Right lung (tissue), 5 donors: ENCODE measurements around the gene DIP2C. TPM values are rescaled to one million over a fixed set of nuclear protein-coding genes. Genes with fewer than 3 reads are reported as not detected.
"Not testable (repeated sequence)": the region's sequence is repeated elsewhere in the genome, so short reads cannot be mapped to it uniquely, and the experiment has no call there.

Experiments used
- DNase-seq, 2 donors: peaks; one replicate each; pipeline ENCODE4 v3.0.0-alpha.2; 2013
- polyA plus RNA-seq, 5 donors: library from polyadenylated mRNA; unstranded; fragments of 120-200 nt; gene quantifications; one replicate each; pipeline versions ENCODE4 v1.2.1 to v1.2.3, GENCODE V29; 2013; ENCODE audit warnings: inconsistent platforms in 1 of 5, low replicate concordance in 1 of 5; ENCODE audit not compliant: insufficient read length in 5 of 5, insufficient read depth in 1 of 5

Gene DIP2C
- polyA plus RNA-seq, 5 donors = 15.8 to 20.3 (median 17.9) TPM

DNA sequence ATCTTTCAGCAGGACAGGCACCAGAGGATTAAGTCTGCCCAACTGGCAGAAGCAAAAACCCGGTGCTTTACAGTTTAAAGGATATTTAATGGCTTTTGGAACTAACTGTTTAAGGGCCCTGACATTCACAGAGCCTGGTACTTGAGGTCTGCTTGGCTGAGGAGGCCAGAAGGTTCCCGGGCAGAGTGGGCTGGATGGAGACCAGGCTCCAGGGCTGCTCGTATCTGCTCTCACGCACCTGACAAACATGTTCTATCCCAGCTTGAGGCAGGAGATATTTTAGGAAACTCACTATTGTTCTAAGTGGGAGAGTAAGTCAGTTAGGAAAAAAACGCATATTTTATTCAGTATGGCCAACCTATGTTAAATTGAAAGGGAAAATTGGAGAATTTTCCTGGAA lies 410.8 kb downstream of the DIP2C start:
- DNase-seq = no peak

DNA sequence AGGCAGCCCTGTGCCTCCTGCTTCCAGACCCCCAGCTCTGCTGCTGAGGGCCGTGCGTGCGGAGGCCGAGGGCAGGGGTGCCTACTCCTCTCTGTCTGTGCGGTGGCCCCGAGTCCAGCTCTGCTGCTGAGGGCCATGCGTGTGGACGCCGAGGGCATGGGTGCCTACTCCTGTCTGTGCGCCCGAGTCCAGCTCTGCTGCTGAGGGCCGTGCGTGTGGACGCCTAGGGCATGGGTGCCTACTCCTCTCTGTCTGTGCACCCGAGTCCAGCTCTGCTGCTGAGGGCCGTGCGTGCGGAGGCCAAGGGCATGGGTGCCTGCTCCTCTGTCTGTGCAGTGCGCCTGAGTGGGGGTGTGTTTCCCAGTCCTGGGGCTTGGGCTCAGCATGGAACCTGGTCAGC lies 411.5 kb downstream of the DIP2C start:
- no peak for DNase-seq

DNA sequence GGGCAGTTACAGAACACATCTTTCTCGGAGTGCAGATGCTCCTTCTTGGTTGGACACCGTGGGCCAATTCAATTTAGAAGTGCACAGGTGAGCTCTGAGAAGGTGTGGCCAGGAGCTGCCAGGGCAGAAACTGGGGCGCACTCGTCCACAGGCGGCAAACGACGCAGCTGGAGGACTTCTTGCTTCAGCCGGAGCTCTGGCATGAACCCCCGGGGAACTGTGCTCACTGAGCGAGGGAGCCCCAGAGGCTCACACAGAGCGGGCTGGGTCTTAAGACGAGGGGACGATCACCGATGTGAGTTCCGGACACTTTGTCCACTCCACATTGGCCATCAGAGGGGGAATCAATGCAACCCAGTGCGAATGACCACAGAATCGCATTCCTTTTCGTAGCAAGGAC lies 413.8 kb downstream of the DIP2C start:
- DNase-seq = no peak

DNA sequence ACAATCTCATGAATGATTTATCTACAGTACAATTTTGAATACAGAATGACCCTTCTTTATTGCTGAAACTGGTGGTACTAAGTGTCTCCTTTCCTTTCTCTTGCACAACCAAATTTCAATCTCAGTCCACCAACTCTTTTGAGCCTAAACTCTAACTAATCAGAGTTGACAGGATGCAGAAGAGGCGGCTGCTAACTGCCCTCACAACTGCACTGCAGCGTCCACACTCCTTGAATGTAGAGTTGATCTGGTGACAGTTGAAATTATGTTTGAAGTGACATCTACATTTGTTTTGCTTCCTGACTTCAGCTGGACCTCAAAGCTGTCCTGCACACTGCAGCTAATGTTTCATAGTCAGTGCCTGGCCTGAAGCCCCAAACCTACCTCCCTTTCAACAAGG lies 414.6 kb downstream of the DIP2C start:
- DNase-seq = no peak

DNA sequence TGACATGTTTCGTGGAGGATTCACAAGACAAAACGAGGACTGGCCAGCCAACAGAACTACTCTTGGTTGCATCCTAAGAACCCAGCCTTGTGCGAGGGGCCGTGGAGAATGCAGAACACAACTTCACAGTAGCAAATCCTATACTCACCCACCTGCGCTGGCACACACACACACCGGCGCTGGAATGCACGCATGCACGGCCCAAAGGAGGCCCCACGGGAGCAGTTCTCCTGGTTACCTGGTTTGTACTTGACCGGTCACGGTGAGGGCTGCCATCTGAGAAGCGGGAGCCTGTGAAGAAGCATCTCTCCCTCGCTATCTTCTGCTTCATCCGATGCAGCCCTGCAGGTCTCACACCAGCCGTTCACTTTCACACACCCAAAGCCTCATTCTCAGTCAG lies 416.4 kb downstream of the DIP2C start:
- no peak for DNase-seq

DNA sequence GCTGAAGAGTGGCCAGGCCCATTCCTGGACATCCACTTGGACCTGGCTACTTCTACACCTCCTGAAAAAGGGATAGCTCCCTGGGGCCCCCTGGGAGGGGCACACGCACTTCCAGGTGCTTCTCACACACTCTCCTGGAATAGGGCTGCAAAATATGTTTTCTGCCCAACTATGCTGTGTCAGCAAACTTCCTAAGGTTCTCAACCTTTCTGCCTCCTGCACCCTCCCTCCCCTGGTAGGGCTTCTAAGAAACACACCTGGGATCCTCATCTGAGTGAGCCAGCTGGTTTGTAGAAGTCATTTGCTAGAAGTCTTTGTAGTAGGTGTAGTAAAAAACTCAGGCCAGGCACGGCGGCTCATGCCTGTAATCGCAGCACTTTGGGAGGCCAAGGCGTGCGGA lies 417.7 kb downstream of the DIP2C start:
- DNase-seq = no peak

DNA sequence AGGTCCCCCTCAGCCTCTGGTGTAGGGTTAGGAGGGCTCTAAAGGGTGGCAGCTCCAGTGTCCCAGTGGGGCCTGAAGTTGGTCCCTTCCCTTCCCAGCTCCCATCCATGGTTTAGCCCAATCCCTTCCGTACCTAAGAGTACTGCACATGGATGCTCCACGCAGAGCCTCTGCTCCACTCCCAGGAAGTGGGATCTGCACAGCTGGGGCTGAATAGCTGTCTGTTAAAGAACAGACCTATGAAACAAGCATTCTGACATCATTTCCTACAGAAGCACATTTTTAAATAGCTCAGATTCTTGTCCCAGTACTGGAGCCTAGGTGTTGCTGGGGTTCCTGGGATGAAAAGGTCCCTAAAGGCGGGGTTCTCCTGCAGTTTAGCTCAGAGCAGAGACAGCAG lies 418.3 kb downstream of the DIP2C start:
- DNase-seq = no peak

DNA sequence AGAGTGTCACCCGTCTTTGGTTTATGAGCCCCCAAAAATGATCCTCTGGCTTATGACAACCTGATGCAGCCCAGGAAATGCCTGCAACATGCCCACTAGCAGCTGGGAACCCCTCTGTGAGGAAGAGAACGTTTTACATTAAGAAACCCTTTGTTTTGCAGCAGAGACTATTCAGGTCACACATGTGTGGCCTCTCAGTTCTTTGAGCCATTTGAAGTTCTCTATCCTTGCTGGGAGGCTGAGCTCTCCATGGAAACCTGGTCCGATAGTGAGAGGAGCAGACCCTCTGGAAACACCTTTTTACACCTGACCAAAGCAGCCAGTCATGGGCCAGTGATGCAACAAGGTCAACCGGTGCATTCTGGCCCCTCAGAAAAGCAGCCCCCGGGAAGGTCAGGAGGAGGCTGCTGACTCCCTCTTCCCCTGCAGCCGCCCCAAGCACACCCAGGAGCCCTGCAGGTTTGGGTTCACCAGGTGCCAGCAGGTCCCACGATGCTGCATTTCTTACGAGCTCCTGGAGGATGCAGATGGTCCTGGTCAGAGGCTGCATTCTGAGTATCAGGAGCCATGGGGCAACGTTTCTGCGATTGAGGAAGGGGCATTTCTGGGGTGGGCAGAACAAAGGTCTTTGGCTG lies 419.9 kb downstream of the DIP2C start:
- no peak for DNase-seq

DNA sequence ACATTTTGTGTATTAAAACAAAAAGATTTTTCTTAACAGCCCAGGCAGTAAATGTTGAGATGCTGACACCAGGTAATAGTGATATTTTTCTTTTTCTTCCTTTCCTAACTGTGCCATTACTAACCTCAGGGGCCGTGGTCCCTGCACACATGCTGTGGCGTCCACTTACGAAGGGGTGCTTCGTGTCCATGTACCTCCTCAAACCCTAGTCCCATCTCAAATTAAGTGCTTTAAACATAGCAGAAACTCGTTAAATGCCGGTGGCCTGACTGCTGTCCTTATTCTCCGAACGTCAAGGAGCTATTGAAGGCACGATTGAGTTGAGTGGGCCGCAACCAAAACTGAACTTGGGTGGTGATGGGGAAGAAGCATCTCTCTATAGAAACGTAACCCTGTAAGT lies 421.8 kb downstream of the DIP2C start:
- DNase-seq = no peak

DNA sequence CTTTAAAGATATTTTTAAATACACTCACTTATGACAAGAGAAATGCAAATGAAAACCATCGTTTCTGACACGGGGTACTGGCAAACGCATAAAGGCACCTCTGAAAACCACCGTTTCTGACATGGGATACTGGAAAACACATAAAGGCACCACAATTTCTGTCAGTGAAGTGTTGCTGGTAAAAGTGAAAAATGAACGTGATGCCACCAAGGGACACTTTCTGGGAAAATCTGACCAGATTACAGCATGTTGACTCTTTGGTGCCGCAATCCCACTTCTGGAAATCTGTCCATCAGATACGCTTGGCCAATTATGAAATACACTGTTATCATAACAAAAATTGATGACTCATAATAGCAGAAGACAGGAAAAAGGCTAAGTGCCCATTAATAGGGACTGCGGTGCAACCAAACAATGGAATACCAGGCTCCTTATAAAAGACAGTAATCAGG lies 422.5 kb downstream of the DIP2C start:
- DNase-seq = no peak

DNA sequence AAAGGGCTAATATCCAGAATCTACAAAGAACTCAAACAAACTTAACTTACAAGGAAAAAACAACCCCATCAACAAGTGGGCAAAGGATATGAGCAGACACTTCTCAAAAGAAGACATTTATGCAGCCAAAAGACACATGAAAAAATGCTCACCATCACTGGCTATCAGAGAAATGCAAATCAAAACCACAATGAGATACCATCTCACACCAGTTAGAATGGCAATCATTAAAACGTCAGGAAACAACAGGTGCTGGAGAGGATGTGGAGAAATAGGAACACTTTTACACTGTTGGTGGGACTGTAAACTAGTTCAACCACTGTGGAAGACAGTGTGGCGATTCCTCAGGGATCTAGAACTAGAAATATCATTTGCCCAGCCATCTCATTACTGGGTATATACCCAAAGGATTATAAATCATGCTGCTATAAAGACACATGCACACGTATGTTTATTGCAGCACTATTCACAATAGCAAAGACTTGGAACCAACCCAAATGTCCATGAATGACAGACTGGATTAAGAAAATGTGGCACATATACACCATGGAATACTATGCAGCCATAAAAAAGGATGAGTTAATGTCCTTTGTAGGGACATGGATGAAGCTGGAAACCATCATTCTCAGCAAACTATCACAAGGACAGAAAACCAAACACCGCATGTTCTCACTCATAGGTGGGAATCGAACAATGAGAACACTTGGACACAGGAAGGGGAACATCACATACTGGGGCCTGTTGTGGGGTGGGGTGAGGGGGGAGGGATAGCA lies 423.5 kb downstream of the DIP2C start:
- DNase-seq = not testable (repeated sequence)

DNA sequence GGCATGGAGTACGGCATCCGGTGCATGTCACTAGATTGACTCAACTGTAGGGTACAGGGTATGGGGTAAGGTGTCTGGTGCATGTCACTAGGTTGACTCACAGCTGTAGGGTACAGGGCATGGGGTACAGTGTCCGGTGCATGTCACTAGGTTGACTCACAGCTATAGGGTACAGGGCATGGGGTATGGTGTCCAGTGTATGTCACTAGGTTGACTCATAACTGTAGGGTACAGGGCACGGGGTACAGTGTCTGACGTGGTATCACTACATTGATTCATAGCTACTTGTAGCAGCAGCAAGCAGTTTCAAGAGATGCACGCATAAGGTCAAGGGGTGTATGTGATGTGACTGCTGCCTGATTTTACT lies 424.4 kb downstream of the DIP2C start:
- DNase-seq = not testable (repeated sequence)

DNA sequence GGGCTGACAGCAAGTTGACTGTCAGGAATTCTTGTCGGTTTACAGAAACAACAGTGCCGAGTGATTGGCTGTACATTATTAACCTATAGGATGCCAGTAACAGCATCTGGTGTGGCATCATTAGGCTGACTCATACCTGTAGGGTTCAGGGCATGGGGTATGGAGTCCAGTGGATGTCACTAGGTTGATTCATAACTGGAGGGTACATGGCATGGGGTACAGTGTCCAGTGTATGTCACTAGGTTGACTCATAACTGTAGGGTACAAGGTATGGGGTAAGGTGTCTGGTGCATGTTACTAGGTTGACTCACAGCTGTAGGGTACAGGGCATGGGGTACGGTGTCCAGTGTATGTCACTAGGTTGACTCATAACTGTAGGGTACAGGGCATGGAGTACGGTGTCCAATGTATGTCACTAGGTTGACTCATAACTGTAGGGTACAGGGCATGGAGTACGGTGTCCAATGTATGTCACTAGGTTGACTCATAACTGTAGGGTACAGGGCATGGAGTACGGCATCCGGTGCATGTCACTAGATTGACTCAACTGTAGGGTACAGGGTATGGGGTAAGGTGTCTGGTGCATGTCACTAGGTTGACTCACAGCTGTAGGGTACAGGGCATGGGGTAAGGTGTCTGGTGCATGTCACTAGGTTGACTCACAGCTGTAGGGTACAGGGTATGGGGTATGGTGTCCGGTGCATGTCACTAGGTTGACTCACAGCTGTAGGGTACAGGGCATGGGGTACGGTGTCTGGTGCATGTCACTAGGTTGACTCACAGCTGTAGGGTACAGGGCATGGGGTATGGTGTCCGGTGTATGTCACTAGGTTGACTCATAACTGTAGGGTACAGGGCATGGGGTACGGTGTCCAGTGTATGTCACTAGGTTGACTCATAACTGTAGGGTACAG lies 425.1 kb downstream of the DIP2C start:
- not testable (repeated sequence) for DNase-seq

DNA sequence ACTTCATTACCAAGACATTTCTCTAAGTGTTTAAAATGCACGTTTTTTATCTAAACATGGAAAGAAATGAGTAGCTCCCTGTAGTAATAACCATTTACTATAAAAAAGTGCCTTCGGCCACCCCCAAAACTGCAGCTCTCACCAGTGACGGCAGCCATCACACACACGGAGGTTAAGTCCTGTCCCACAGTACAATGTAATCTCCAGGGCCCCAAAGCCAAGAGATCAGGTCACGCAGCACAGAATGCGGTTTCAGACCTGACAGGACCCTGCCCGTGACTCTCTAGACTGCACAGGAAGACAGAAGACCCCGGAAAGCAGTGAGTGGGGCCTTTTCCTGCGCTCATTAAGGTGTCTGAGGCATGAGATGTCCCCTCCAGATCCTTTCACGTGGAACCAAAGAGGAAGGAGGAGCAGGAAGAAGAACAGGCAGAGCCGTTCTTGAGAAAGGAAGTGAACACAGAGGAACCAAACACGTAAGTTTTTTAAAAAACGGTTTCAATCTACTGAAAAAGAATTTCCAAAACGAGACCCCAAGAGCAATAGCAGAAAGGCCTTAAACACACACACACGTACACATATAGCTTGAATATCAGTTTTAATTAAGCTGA lies 428.5 kb downstream of the DIP2C start:
- DNase-seq = no peak

DNA sequence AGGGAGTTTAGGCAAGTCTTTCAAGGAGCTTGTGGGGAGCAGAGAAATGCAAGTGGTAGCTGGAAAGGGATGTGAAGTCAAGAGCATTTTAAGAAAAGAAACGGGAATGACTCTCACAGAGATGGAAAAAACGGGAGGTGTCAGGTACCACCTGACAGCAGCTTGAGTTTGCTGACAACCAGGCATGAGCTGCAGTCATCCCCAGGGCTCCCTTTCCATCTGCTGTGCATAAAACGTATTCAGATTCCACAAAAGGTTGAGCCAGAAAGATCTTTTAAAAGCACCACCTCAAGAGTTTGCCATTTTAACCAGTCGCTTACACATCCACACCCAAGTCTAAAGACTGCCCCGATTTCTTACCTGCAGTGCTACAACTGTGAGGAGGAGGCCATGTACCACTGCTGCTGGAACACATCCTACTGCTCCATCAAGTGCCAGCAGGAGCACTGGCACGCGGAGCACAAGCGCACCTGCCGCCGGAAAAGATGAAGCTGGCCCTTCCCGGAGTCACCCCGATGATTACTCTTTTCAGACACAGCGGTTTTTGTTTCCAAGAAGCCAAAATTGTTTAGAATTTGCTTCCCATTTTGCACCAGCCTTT lies 437.4 kb downstream of the DIP2C start:
- no peak for DNase-seq

DNA sequence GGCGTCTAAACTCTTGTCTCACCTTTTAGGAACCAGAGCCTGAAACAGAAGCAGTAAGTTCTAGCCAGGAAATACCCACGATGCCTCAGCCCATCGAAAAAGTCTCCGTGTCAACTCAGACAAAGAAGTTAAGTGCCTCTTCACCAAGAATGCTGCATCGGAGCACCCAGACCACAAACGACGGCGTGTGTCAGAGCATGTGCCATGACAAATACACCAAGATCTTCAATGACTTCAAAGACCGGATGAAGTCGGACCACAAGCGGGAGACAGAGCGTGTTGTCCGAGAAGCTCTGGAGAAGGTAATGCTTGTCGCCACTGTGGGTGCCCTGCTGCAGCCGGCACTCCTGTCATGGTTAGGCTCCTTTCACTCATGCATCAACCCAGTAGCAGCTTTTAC lies 441.2 kb downstream of the DIP2C start:
- no peak for DNase-seq

DNA sequence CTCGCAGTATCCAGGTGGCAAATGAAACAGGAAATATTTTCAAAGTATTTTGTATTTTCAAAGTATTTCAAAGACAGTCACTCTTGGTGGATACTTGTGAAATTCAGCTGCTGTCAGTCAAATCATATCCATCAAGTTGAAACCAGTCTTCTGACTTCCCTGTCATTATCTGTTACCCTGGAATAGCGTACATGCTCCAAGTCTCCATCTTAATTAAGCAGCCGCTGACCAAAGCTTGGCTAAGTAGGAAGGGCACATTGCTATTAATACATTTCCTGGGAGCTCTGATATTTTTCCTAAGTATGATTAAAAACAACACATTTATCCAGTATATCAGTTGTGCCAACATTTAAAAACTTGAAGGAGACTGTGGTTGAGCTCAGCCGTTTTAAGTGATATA lies 442.0 kb downstream of the DIP2C start:
- no peak for DNase-seq

DNA sequence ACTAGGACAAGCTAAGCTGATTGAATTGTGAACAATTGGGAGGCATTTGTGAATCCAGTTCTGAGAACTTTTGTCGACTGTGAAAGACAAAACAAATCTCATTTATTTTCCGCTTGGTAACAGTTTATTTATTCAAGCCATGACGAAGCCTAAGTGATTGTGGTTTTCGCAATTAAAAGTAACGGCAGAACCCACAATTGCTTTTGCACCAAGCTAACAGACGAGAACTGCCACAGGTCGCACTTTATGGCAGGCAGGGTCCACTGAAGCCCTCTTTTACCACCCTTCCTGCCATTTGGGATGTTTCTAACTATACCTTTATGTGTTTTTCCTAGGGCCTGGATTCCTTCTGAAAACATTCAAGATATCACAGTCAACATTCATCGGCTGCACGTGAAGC lies 443.0 kb downstream of the DIP2C start:
- no peak for DNase-seq

DNA sequence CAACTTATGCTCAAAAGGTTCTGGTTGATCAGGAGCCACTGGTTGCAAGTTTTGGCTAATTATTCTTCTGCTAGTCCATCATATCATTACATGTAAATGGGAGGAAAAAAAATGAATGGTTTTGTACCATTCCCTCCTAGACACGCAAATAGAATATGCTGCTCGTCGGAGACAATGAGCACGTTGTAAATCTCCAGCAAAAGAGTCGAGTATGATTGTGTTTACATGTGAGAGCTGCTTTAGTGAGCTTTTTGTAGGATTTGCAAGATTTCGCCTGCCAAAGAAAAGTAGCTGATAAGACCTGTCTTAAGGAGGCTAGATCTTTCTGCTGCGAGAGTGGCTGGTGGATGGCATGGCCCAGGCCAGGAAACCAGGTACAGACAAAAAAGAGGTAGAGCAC lies 445.2 kb downstream of the DIP2C start:
- no peak for DNase-seq

DNA sequence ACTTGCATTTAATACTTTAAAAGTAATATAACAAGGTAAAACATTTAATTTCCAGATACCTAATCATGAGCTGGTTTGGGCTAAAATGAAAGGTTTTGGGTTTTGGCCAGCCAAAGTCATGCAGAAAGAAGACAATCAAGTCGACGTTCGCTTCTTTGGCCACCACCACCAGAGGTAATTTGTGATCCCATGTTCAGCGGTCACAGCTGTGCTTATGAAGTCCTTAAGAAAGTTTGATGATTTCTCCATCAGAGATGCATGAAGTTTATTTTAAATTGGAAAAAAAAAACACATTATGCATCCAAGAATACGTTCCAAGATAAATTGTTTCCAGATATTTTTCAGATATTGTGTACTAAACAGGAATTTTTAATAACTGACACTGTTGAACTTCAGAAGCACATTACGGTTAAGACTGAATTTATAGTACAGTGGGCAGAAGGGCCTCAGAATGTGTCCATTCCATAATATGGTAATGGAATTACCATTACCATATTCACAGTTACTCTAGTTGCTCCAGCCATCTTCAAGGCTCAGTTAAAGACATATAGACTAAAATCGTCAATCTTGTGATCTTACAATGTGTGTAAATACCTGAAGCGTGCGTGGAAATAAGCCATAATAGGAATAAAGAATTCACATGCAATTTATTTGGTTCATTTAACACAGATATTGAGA lies 447.4 kb downstream of the DIP2C start:
- no peak for DNase-seq

DNA sequence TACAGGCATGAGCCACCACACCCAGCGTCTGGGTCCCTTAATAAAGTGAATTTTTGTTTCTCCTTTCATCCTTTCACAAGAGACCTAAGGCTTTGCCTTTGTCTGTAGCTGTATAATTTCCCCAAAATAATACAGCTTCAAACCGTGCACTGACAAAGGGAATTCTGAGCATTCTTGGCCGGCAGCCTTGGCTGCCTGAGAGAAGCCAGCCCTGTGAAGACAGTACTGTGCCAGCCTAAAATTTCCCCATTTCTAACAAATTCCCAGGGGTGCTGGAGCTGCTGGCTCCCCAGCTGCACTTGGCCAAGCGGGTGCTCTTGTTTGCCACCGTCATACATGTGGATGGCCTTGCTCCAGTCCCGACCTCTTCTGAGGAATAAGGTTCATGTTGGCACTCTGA lies 448.0 kb downstream of the DIP2C start:
- DNase-seq = no peak
